ENCODE data around the gene LSM3. TPM values are rescaled to one million over a fixed set of nuclear protein-coding genes. Genes with fewer than 3 reads are reported as not detected.

LSM3 gene
- total RNA-seq, 1 experiment from 2014 or later = 17.4 TPM

DNA sequence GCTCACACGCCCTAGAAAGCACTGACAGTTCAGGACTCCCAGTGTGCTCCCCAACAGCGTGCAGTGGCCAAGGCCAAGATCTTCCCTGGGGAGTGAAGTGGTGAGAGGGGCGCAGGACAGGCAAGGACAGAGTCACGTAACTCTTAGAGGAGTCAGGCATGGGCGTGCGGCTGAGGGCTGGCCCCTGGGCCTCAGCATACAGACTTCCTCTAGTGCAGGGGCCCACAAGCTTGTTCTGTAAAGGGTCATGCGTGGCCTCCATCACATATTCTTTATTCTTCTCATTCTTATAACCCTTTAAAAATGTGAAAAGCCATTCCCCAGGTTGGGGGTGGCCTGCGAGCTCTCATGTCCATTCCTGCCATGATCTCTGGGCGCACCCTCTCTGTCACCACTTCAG is 28.5 kb upstream of the LSM3 start (continued):
- TF ChIP-seq, protein P1, sequence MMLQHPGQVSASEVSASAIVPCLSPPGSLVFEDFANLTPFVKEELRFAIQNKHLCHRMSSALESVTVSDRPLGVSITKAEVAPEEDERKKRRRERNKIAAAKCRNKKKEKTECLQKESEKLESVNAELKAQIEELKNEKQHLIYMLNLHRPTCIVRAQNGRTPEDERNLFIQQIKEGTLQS (IDR thresholded peaks at IDR 0.05) = no peak
- TF ChIP-seq JUND (IDR thresholded peaks at IDR 0.05) (no peak), TCF7L2 (IDR thresholded peaks at IDR 0.05; ENCODE audit: borderline replicate concordance, extremely low read depth, insufficient read depth, insufficient read length) (no peak), SP1 (IDR thresholded peaks at IDR 0.05; ENCODE audit: low read depth) (no peak), CEBPB (IDR thresholded peaks at IDR 0.05; ENCODE audit: low read depth) (no peak), EGR1 (IDR thresholded peaks at IDR 0.05; ENCODE audit: low read depth) (no peak), YY1 (IDR thresholded peaks at IDR 0.05; ENCODE audit: extremely low read depth, insufficient replicate concordance, low read depth, low read length) (no peak), ELF1 (IDR thresholded peaks at IDR 0.05; ENCODE audit: borderline replicate concordance, low read depth) (no peak), SRF (IDR thresholded peaks at IDR 0.05; ENCODE audit: low read depth) (no peak)
- TF ChIP-seq, protein P2, sequence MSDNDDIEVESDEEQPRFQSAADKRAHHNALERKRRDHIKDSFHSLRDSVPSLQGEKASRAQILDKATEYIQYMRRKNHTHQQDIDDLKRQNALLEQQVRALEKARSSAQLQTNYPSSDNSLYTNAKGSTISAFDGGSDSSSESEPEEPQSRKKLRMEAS (IDR thresholded peaks at IDR 0.05) = no peak
- TF ChIP-seq, protein P3, sequence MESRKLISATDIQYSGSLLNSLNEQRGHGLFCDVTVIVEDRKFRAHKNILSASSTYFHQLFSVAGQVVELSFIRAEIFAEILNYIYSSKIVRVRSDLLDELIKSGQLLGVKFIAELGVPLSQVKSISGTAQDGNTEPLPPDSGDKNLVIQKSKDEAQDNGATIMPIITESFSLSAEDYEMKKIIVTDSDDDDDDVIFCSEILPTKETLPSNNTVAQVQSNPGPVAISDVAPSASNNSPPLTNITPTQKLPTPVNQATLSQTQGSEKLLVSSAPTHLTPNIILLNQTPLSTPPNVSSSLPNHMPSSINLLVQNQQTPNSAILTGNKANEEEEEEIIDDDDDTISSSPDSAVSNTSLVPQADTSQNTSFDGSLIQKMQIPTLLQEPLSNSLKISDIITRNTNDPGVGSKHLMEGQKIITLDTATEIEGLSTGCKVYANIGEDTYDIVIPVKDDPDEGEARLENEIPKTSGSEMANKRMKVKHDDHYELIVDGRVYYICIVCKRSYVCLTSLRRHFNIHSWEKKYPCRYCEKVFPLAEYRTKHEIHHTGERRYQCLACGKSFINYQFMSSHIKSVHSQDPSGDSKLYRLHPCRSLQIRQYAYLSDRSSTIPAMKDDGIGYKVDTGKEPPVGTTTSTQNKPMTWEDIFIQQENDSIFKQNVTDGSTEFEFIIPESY (IDR thresholded peaks at IDR 0.05; ENCODE audit: extremely low read depth, insufficient replicate concordance, low read length) = no peak

DNA sequence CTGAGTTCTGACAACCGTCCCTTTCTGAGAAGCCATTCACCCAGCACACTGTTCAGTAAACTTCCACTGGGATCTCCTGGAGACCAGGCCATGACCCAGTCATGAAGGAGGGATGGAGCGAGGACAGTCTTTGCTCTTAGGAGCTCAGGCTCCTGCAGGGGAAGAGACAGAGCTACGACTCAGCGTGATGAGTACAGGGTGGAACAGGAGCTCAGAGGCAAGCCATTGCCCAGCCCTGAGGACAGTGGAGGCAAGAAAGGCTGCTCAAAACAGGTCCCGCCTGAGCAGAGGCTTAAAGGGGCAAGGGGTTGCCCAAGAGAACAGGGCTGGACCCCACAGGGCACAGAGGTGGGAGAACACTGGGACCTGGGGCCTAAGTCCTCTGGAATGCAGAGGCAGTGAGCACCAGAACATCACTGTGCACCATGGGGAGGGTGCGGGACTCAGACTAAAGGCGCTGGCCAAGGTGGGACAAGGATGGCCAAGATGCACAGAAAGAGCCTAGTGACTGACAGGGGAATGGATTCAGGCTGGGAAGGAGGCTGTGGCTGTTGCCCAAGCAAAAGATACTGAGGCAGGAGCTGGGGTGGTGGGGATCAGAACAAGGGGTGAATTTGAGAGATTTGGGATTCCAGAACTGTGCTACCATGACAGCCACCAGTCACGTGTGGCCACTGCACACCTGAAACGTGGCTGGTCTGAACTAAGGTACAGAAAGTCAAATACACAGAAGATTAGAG is 28.0 kb upstream of the LSM3 start:
- ATAC-seq (no peak), DNase-seq (ENCODE audit: low read depth, low spot score) (no peak)
- ChIA-PET RAD21 (ENCODE audit: low non-redundant PET in 1 of 2, low total read pairs in 2 of 2, uncharacterized antibody in 2 of 2, unreplicated experiment in 2 of 2) (no interaction called here), CTCF (no interaction called here), POLR2A (no interaction called here)
- Histone ChIP-seq H3K27me3 (ENCODE audit: insufficient read depth, low read length) (no peaks in the 10 kb centered on the region), H3K9me2 (ENCODE audit: insufficient read depth) (no peaks in the 10 kb centered on the region), H3K9ac (ENCODE audit: low read length) (no peak overlapping the region), H3K27ac (ENCODE audit: low read depth, low read length) (no peak overlapping the region), H3K4me3 (replicated peaks in 1 of 2; ENCODE audit: low read depth in 1 of 2, low read length in 2 of 2) (no peak overlapping the region), H3K36me3 (ENCODE audit: control insufficient read depth in 1 of 2, insufficient read depth in 2 of 2, low read length in 2 of 2) (peaks cover 6 to 12% of the 10 kb centered on the region in 2 experiments; a peak in 2 of 4 replicates), H4K20me1 (ENCODE audit: insufficient read depth) (no peaks in the 10 kb centered on the region), H3K9me3 (ENCODE audit: control insufficient read depth in 1 of 2, insufficient read depth in 1 of 2, low read depth in 1 of 2, low read length in 2 of 2) (no peaks in the 10 kb centered on the region), H3K4me2 (ENCODE audit: low read length) (no peak overlapping the region), H3K79me2 (ENCODE audit: insufficient read depth, low read length) (no peaks in the 10 kb centered on the region), H3K4me1 (ENCODE audit: control insufficient read depth in 1 of 2, insufficient read depth in 2 of 2, low read length in 2 of 2) (peaks cover 0 to under 1% of the 10 kb centered on the region in 2 experiments; a peak in 1 of 4 replicates), H2AFZ (ENCODE audit: low read depth, low read length, poor library complexity, severe bottlenecking) (no peak overlapping the region)
- TF ChIP-seq YY1 (IDR thresholded peaks at IDR 0.05; ENCODE audit: extremely low read depth, insufficient replicate concordance, low read depth, low read length) (no peak), TCF7L2 (IDR thresholded peaks at IDR 0.05; ENCODE audit: borderline replicate concordance, extremely low read depth, insufficient read depth, insufficient read length) (no peak), POLR2AphosphoS5 (IDR thresholded peaks at IDR 0.05; ENCODE audit: low read depth, low read length) (no peak), SIN3A (IDR thresholded peaks at IDR 0.05; ENCODE audit: low read depth) (no peak), ELF1 (IDR thresholded peaks at IDR 0.05; ENCODE audit: borderline replicate concordance, low read depth) (no peak), SRF (IDR thresholded peaks at IDR 0.05; ENCODE audit: low read depth) (no peak), JUND (IDR thresholded peaks at IDR 0.05) (no peak)
- TF ChIP-seq, protein P1 (IDR thresholded peaks at IDR 0.05) = no peak
- TF ChIP-seq, protein P4, sequence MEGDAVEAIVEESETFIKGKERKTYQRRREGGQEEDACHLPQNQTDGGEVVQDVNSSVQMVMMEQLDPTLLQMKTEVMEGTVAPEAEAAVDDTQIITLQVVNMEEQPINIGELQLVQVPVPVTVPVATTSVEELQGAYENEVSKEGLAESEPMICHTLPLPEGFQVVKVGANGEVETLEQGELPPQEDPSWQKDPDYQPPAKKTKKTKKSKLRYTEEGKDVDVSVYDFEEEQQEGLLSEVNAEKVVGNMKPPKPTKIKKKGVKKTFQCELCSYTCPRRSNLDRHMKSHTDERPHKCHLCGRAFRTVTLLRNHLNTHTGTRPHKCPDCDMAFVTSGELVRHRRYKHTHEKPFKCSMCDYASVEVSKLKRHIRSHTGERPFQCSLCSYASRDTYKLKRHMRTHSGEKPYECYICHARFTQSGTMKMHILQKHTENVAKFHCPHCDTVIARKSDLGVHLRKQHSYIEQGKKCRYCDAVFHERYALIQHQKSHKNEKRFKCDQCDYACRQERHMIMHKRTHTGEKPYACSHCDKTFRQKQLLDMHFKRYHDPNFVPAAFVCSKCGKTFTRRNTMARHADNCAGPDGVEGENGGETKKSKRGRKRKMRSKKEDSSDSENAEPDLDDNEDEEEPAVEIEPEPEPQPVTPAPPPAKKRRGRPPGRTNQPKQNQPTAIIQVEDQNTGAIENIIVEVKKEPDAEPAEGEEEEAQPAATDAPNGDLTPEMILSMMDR (IDR thresholded peaks at IDR 0.05 in 2 of 3, conservative IDR thresholded peaks at IDR 0.05 in 1 of 3; ENCODE audit: borderline replicate concordance in 1 of 3, insufficient read depth in 1 of 3, low read depth in 2 of 3, low read length in 2 of 3) = no peak
- TF ChIP-seq, protein P3 (IDR thresholded peaks at IDR 0.05; ENCODE audit: extremely low read depth, insufficient replicate concordance, low read length) = no peak
- no TSS peak for BruUV-seq (replicated peaks)
- intact Hi-C loops (cut with micrococcal nuclease) = no loop called here

Measured in HCT116 (cell line).